ENCODE results near the gene NFKBIZ. TPM values are rescaled to one million over a fixed set of nuclear protein-coding genes. Genes with fewer than 3 reads are reported as not detected.
A peak's percentile ranks its signal among the peaks of the same experiment; 100 is the strongest.

NFKBIZ gene
- total and polyA plus RNA-seq, 2 experiments from 2014 or later, result 15.7 to 19.1 TPM

DNA sequence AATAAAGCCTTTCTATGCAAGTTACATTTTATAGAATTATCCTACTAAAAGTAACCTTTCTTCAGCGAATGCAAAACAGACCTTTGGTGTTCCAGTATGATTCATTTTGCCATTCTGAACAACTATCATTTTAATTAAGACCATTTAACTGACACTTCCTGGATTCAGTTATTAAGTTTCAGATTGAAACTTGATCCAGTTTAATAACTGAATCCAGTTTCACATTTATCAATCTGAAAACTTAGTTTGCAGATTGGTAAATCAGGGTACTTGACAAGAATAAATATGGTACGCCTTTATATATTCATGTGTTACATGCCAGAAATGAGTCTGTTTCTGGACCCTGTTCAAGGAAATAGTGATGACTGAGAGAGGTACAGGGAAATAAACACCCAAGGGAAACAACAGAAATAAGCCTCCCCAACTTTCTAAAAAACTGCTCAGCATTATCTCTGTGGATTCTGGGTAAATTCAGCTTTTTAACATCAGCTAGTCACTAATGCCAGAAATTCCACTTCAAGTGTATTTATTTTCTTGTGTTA lies 23.3 kb upstream of the NFKBIZ start:
- Histone ChIP-seq H3K4me3 (no peak overlapping the region), H3K4me1 (ENCODE audit: insufficient read depth) (peaks cover 37% of the 10 kb centered on the region), H3K79me2 (ENCODE audit: insufficient read depth) (peaks cover 7% of the 10 kb centered on the region; the same call in 1 of the 2 replicates), H3K9me2 (ENCODE audit: insufficient read depth) (no peaks in the 10 kb centered on the region), H4K20me1 (ENCODE audit: insufficient read depth) (no peaks in the 10 kb centered on the region), H3K27me3 (replicated peaks; ENCODE audit: insufficient read depth) (no peaks in the 10 kb centered on the region), H3K27ac (peak overlapping the region; percentile 84), H3K9me3 (ENCODE audit: low read depth) (no peaks in the 10 kb centered on the region), H2AFZ (no peak overlapping the region), H3K4me2 (ENCODE audit: unreplicated experiment) (peak overlapping the region; percentile 94), H3K36me3 (ENCODE audit: low read depth) (no peaks in the 10 kb centered on the region), H3K9ac (0 out of 2 replicates have a peak overlapping the region, but pooled peaks have one; percentile 87), H3F3A (ENCODE audit: insufficient read depth) (peaks cover 28% of the 10 kb centered on the region; the same call in 1 of the 2 replicates)
- no peak for TF ChIP-seq EZH2phosphoT487 (IDR thresholded peaks at IDR 0.05; ENCODE audit: insufficient read depth, low read depth)
- no peak for TF ChIP-seq EZH2 (IDR thresholded peaks at IDR 0.05; ENCODE audit: insufficient read depth, poor library complexity, severe bottlenecking)
- 13 to 19% methylated on average over 2 of the region's 2 CpGs for WGBS, 2 experiments (ENCODE audit: low coverage in 1 of 2, low lambda C conversion rate in 2 of 2, missing lambda C conversion rate in 2 of 2)
- in situ Hi-C loops (cut with MboI), result no loop called here
- DNase-seq, result peak; percentile 71

DNA sequence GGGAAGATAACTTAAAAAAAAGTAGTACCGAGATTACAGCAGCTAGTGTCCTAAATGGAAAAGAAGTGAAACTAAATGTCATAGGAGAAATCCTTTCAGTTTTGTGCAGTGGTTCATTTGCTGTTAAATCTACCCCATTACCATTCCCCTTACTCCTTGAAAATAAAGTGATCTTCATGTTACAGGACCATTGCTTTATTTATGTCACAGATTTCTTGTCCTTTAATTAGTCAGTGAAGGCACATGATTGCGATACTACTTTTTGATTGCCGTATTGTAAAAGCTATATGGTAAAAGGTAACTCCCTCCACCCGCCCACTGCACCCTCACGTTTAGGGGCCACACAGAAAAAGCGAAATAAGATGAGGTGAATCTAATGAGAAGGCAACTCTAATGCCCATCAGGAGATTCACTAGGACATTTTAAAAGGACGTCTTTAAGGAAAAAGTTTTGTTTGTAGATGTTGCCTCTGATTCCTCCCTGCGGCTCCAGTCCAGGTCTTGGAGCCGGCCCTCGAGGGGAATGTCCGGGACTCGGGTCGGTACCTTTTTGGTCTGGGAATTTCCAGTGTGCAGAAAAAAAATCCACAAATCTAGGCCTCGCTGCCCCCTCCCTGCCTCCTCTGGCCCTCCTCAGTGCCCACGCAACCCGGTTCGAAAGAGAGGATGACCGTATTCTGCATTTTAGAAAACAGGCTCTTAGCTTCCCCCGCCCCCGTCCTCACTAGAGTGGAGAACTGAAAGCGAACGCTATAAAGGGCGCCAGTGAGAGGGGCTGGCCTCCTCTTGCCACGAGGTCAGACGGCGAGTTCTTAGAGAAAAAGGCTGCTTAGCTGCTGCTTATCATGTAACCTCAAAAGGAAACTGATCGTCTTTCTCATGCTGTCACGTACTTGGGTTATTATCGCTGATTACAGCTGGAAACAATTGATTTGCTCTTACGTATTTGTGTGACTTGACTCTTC lies 21.8 kb upstream of the NFKBIZ start:
- 0 to 2% methylated on average over 30 of the region's 30 CpGs for WGBS, 2 experiments (ENCODE audit: low coverage in 1 of 2, low lambda C conversion rate in 2 of 2, missing lambda C conversion rate in 2 of 2)
- peak overlapping the region; percentile 87 for H3K9ac ChIP-seq
- no peaks in the 10 kb centered on the region for H3K36me3 ChIP-seq (ENCODE audit: low read depth)
- peaks cover 37% of the 10 kb centered on the region for H3K4me1 ChIP-seq (ENCODE audit: insufficient read depth)
- H3K9me3 ChIP-seq (ENCODE audit: low read depth), result no peaks in the 10 kb centered on the region
- DNase-seq, result peak; percentile 90
- H3F3A ChIP-seq (ENCODE audit: insufficient read depth), result peaks cover 28% of the 10 kb centered on the region; the same call in 1 of the 2 replicates
- H3K9me2 ChIP-seq (ENCODE audit: insufficient read depth), result no peaks in the 10 kb centered on the region
- H2AFZ ChIP-seq, result peak overlapping the region; percentile 91
- H3K4me3 ChIP-seq, result peak overlapping the region; percentile 78
- no peaks in the 10 kb centered on the region for H4K20me1 ChIP-seq (ENCODE audit: insufficient read depth)
- H3K79me2 ChIP-seq (ENCODE audit: insufficient read depth), result peaks cover 7% of the 10 kb centered on the region; the same call in 1 of the 2 replicates
- H3K4me2 ChIP-seq (ENCODE audit: unreplicated experiment), result peak overlapping the region; percentile 94
- in situ Hi-C loops (cut with MboI), result no loop called here
- no peaks in the 10 kb centered on the region for H3K27me3 ChIP-seq (replicated peaks; ENCODE audit: insufficient read depth)
- TF ChIP-seq EZH2phosphoT487 (IDR thresholded peaks at IDR 0.05; ENCODE audit: insufficient read depth, low read depth) (no peak), EZH2 (IDR thresholded peaks at IDR 0.05; ENCODE audit: insufficient read depth, poor library complexity, severe bottlenecking) (no peak)
- H3K27ac ChIP-seq, result peak overlapping the region; percentile 84

DNA sequence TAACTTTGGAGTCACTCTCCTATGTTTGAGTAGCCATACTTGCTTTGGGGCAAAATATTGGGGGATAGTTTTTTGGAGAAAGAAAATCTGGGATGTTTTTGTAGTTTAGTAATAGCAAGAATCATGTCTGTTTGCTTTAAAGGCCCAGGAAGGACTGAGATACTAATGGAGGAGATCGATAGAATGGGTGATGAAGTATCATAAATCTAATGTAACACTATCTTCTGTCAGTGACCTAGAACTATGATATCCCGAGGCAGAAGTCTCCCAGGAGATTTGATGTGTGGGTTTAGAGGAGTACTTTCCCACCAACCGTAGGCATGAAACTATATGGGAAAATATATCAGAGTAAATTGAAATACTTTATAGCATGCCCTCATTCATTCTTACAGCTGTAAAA lies 21.0 kb upstream of the NFKBIZ start:
- 5 to 10% methylated on average over 3 of the region's 3 CpGs for WGBS, 2 experiments (ENCODE audit: low coverage in 1 of 2, low lambda C conversion rate in 2 of 2, missing lambda C conversion rate in 2 of 2)
- H3K4me1 ChIP-seq (ENCODE audit: insufficient read depth), result peaks cover 37% of the 10 kb centered on the region
- peak; percentile 24 for DNase-seq
- H3K9ac ChIP-seq, result peak overlapping the region; percentile 87
- no peaks in the 10 kb centered on the region for H3K36me3 ChIP-seq (ENCODE audit: low read depth)
- no peaks in the 10 kb centered on the region for H3K9me2 ChIP-seq (ENCODE audit: insufficient read depth)
- peak overlapping the region; percentile 94 for H3K4me2 ChIP-seq (ENCODE audit: unreplicated experiment)
- peaks cover 28% of the 10 kb centered on the region; the same call in 1 of the 2 replicates for H3F3A ChIP-seq (ENCODE audit: insufficient read depth)
- peak overlapping the region; percentile 84 for H3K27ac ChIP-seq
- TF ChIP-seq EZH2 (IDR thresholded peaks at IDR 0.05; ENCODE audit: insufficient read depth, poor library complexity, severe bottlenecking) (no peak), EZH2phosphoT487 (IDR thresholded peaks at IDR 0.05; ENCODE audit: insufficient read depth, low read depth) (no peak)
- H2AFZ ChIP-seq, result peak overlapping the region; percentile 91
- H4K20me1 ChIP-seq (ENCODE audit: insufficient read depth), result no peaks in the 10 kb centered on the region
- H3K9me3 ChIP-seq (ENCODE audit: low read depth), result no peaks in the 10 kb centered on the region
- no peaks in the 10 kb centered on the region for H3K27me3 ChIP-seq (replicated peaks; ENCODE audit: insufficient read depth)
- H3K4me3 ChIP-seq, result peak overlapping the region; percentile 78
- in situ Hi-C loops (cut with MboI), result no loop called here
- H3K79me2 ChIP-seq (ENCODE audit: insufficient read depth), result peaks cover 7% of the 10 kb centered on the region; the same call in 1 of the 2 replicates

DNA sequence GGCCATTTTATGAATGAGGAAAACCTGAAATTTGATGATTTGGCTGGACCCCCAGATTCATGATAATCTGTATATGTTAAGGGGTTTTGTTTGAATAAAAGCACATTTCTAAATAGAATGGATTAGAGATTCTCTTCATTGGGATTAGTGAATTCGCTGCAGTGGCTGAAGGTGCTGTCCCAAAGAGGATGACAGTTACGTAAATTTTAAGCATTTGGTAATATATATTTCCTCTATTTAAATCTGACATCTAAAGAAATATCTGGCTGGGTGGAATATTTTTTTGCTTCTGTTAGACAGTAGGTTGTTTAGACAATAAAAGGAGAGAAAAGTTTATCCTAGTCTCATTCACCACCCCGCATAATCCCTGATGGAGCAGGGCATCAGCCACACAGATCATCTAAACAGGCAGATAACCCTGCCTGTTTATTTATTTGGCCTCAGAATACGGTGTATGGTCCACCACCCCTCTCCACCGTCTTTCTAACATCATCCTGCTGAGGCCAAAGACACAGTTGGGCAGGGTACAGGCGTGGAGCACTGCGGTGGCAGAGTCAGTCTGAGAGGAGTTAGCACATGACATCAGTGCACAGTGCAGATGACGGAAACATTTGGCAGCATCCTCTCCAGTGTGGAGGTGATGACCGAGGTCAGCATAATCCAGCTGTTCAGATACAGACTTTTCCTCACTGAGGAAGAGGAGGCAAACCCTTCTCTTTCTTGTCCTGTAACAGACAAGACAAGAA lies 20.4 kb upstream of the NFKBIZ start:
- in situ Hi-C loops (cut with MboI), result no loop called here
- peaks cover 37% of the 10 kb centered on the region for H3K4me1 ChIP-seq (ENCODE audit: insufficient read depth)
- TF ChIP-seq EZH2phosphoT487 (IDR thresholded peaks at IDR 0.05; ENCODE audit: insufficient read depth, low read depth), result no peak
- TF ChIP-seq EZH2 (IDR thresholded peaks at IDR 0.05; ENCODE audit: insufficient read depth, poor library complexity, severe bottlenecking), result no peak

More for the DNA sequence above, 20.4 kb upstream of the NFKBIZ start:
- H4K20me1 ChIP-seq (ENCODE audit: insufficient read depth), result no peaks in the 10 kb centered on the region
- H3K27ac ChIP-seq, result peak overlapping the region; percentile 84
- H3K9ac ChIP-seq, result peak overlapping the region; percentile 87
- H3F3A ChIP-seq (ENCODE audit: insufficient read depth), result peaks cover 28% of the 10 kb centered on the region; the same call in 1 of the 2 replicates
- peak overlapping the region; percentile 94 for H3K4me2 ChIP-seq (ENCODE audit: unreplicated experiment)
- H3K9me3 ChIP-seq (ENCODE audit: low read depth), result no peaks in the 10 kb centered on the region
- 24 to 26% methylated on average over 9 of the region's 9 CpGs for WGBS, 2 experiments (ENCODE audit: low coverage in 1 of 2, low lambda C conversion rate in 2 of 2, missing lambda C conversion rate in 2 of 2)
- no peaks in the 10 kb centered on the region for H3K36me3 ChIP-seq (ENCODE audit: low read depth)
- DNase-seq, result peak; percentile 82
- H2AFZ ChIP-seq, result peak overlapping the region; percentile 91
- H3K9me2 ChIP-seq (ENCODE audit: insufficient read depth), result no peaks in the 10 kb centered on the region
- peak overlapping the region; percentile 78 for H3K4me3 ChIP-seq
- H3K27me3 ChIP-seq (replicated peaks; ENCODE audit: insufficient read depth), result no peaks in the 10 kb centered on the region
- peaks cover 7% of the 10 kb centered on the region; the same call in 1 of the 2 replicates for H3K79me2 ChIP-seq (ENCODE audit: insufficient read depth)

Measured in GM23248 (cell line).